Measurements from ENCODE around the gene TXNDC5. TPM values are rescaled to one million over a fixed set of nuclear protein-coding genes. Genes with fewer than 3 reads are reported as not detected.
"Not testable (repeated sequence)": the region's sequence is repeated elsewhere in the genome, so short reads cannot be mapped to it uniquely, and the experiment has no call there.

TXNDC5 gene
- total and polyA plus RNA-seq, 5 donors from 2014 or later, result 13.6 to 38.6 (median 26.2) TPM

- Histone ChIP-seq H3K4me1 (ENCODE audit: control insufficient read depth, insufficient read depth, low read length, poor library complexity, severe bottlenecking) (no peaks in the 10 kb centered on the region), H3K36me3 (ENCODE audit: control insufficient read depth, insufficient read depth, low read length) (peaks cover 60% of the 10 kb centered on the region), H3K4me3 (ENCODE audit: low read depth, low read length) (no peak overlapping the region), H3K27me3 (ENCODE audit: control insufficient read depth, insufficient read depth, low read length) (no peaks in the 10 kb centered on the region), H3K9me3 (ENCODE audit: control insufficient read depth in 2 of 2, low read length in 2 of 2) (no peaks in the 10 kb centered on the region), H3K27ac (ENCODE audit: insufficient read depth, low read length, poor library complexity, severe bottlenecking) (no peak overlapping the region)
- Mint-ChIP-seq H3K4me1 (no peaks in the 10 kb centered on the region), H3K27me3 (no peaks in the 10 kb centered on the region), H3K9me3 (no peaks in the 10 kb centered on the region), H3K4me3 (no peak overlapping the region), H3K36me3 (peaks cover 46% of the 10 kb centered on the region), H3K27ac (no peak overlapping the region)
- ATAC-seq (ENCODE audit: low read depth in 2 of 2) (no peak), DNase-seq (no peak)
Observed at GRCh38 chr6:7893342-7893741, 17.2 kb downstream of the TXNDC5 start.

- H3K27me3 ChIP-seq (ENCODE audit: control insufficient read depth, insufficient read depth, low read length); H3K4me3 Mint-ChIP-seq; DNase-seq; H3K27me3 Mint-ChIP-seq; H3K4me3 ChIP-seq (ENCODE audit: low read depth, low read length); H3K9me3 Mint-ChIP-seq; H3K9me3 ChIP-seq (ENCODE audit: control insufficient read depth in 2 of 2, low read length in 2 of 2); H3K4me1 Mint-ChIP-seq; H3K27ac Mint-ChIP-seq; ATAC-seq (ENCODE audit: low read depth in 2 of 2); H3K27ac ChIP-seq (ENCODE audit: insufficient read depth, low read length, poor library complexity, severe bottlenecking); H3K4me1 ChIP-seq (ENCODE audit: control insufficient read depth, insufficient read depth, low read length, poor library complexity, severe bottlenecking): not testable (repeated sequence)
- peaks cover 45% of the 10 kb centered on the region for H3K36me3 Mint-ChIP-seq
- H3K36me3 ChIP-seq (ENCODE audit: control insufficient read depth, insufficient read depth, low read length), result peaks cover 60% of the 10 kb centered on the region
Observed at GRCh38 chr6:7892367-7892766, 18.2 kb downstream of the TXNDC5 start.

DNA sequence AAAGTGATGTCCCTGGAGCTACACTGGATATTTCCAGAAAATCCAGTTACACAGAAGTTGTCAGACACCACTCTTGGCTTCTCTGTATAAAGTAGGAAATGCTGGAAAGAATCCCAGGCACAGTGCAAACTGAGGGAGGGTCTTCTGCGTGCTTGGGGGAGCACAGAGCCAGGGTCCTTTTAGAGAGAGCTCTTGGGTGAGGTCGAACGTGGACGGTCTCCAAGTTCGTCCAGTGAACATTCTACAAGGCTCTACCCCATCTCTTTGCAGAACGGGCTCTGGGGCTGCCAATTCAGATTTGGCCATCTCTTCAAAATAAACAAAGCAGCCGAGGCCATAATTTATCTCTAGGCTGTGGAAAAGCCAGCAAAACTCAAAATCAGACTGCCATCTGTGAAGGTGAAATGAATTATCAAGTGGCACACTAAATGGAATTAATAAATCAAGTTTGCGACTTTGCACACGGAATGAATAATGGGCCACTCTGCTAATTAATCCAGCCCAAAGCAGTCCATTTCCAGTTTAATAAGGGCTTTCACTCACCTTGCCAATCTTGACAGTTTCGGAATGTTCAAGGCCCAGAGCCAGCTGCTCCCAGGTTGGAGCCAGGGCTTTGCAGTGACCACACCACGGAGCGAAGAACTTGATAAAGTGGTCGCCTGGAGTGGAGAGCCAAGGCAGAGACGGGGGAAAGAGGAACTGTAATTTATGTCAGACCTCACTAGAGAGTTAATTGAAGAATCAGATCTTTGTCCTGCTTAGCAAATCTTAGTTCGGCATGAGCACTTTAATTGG lies 19.3 kb downstream of the TXNDC5 start:
- H3K4me3 Mint-ChIP-seq, result no peak overlapping the region
- DNase-seq (no peak), ATAC-seq (ENCODE audit: low read depth in 2 of 2) (no peak)
- no peaks in the 10 kb centered on the region for H3K4me1 Mint-ChIP-seq
- no peaks in the 10 kb centered on the region for H3K27me3 Mint-ChIP-seq
- H3K36me3 Mint-ChIP-seq, result peaks cover 46% of the 10 kb centered on the region
- H3K9me3 Mint-ChIP-seq, result no peaks in the 10 kb centered on the region
- no peaks in the 10 kb centered on the region for H3K9me3 ChIP-seq (ENCODE audit: control insufficient read depth in 2 of 2, low read length in 2 of 2)
- no peak overlapping the region for H3K27ac ChIP-seq (ENCODE audit: insufficient read depth, low read length, poor library complexity, severe bottlenecking)
- no peak overlapping the region for H3K4me3 ChIP-seq (ENCODE audit: low read depth, low read length)
- no peaks in the 10 kb centered on the region for H3K4me1 ChIP-seq (ENCODE audit: control insufficient read depth, insufficient read depth, low read length, poor library complexity, severe bottlenecking)
- no peaks in the 10 kb centered on the region for H3K27me3 ChIP-seq (ENCODE audit: control insufficient read depth, insufficient read depth, low read length)
- no peak overlapping the region for H3K27ac Mint-ChIP-seq
- peaks cover 56% of the 10 kb centered on the region for H3K36me3 ChIP-seq (ENCODE audit: control insufficient read depth, insufficient read depth, low read length)

DNA sequence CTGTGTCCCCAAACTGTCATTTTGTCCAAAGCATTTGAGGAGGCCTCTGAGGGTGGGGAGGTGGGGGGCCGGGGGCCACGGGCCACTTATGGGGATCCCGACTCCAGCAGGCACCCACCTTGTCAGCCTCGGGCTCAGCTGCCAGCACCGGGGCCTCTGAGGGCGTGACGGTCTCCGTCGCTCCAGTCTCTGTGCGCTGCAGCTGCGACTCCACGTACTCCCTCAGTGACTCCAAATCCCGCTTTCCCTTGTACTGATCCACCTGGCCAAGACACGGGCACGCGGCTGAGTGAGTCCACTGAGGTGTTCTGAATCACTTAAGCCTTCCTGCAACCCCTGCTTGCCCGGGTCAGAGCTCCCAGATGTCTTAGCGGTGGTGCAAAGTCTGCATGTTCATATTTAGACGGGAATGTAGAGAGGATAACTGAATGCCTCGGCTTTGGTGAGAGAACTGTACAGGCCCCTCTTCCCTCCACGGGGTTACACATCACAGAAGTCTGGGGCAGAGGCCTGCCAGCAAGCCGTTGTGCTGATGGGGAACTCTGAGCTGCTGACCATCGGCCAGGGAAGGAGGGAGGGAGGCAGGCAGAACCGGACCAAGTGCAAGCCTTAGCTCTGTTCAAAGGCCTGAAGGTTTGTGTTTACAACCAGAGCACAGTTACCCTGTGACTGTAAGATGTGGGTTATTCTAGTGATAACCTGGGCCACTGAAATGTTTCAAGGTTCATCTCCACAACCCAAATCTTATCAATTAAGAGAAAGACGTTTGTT lies 21.8 kb downstream of the TXNDC5 start:
- no peak overlapping the region for H3K27ac ChIP-seq (ENCODE audit: insufficient read depth, low read length, poor library complexity, severe bottlenecking)
- H3K9me3 Mint-ChIP-seq, result no peaks in the 10 kb centered on the region
- no peaks in the 10 kb centered on the region for H3K4me1 ChIP-seq (ENCODE audit: control insufficient read depth, insufficient read depth, low read length, poor library complexity, severe bottlenecking)
- H3K27me3 ChIP-seq (ENCODE audit: control insufficient read depth, insufficient read depth, low read length), result no peaks in the 10 kb centered on the region
- H3K27me3 Mint-ChIP-seq, result no peaks in the 10 kb centered on the region
- ATAC-seq (ENCODE audit: low read depth in 2 of 2) (no peak), DNase-seq (no peak)
- peaks cover 62% of the 10 kb centered on the region for H3K36me3 Mint-ChIP-seq
- H3K36me3 ChIP-seq (ENCODE audit: control insufficient read depth, insufficient read depth, low read length), result peaks cover 63% of the 10 kb centered on the region
- H3K27ac Mint-ChIP-seq, result peak overlapping the region in 1 of 3 donors; percentile 2
- no peak overlapping the region for H3K4me3 ChIP-seq (ENCODE audit: low read depth, low read length)
- H3K4me3 Mint-ChIP-seq, result no peak overlapping the region
- H3K9me3 ChIP-seq (ENCODE audit: control insufficient read depth in 2 of 2, low read length in 2 of 2), result no peaks in the 10 kb centered on the region
- H3K4me1 Mint-ChIP-seq, result no peaks in the 10 kb centered on the region

DNA sequence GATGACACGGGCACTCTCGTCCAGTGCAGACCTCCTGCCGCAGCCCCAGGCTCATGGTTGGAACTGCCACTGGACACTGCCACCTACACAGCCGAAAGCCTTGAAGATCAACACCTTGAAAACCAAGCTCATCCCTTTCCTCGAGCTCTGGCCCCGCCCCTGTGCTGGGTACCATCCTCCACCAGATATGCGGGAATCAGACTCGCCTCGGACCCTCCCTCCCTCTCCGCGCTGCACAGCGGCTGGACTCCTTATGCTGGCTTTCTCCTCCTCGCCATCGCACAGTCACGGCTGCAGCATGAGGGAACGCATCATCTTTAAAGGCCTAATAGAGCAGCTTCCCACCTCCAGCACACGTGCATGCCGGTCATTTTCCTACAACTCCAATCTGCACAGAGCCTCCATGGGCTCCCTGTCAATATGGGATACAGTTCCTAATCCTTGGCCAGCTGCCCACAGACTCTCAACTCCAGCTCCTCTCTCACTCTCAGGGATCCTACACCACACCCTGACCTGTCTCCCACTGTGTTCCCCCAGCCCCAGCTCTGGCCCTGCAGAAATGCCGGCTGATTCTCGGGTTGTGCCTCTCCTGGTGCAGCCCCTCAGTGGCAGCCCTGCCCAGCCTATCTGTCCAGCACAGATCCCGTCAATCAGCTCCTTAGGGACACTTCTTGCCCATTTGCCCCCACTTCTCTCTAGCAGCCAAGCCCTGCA lies 23.2 kb downstream of the TXNDC5 start:
- no peak overlapping the region for H3K4me3 ChIP-seq (ENCODE audit: low read depth, low read length)
- DNase-seq (no peak), ATAC-seq (ENCODE audit: low read depth in 2 of 2) (no peak)
- H3K36me3 Mint-ChIP-seq, result peaks cover 70% of the 10 kb centered on the region
- H3K4me3 Mint-ChIP-seq, result peak overlapping the region in 1 of 4 donors; percentile 54
- no peaks in the 10 kb centered on the region for H3K27me3 ChIP-seq (ENCODE audit: control insufficient read depth, insufficient read depth, low read length)
- no peaks in the 10 kb centered on the region for H3K9me3 ChIP-seq (ENCODE audit: control insufficient read depth in 2 of 2, low read length in 2 of 2)
- no peak overlapping the region for H3K27ac ChIP-seq (ENCODE audit: insufficient read depth, low read length, poor library complexity, severe bottlenecking)
- no peaks in the 10 kb centered on the region for H3K4me1 Mint-ChIP-seq
- H3K27ac Mint-ChIP-seq, result peak overlapping the region in 1 of 3 donors; percentile 63
- no peaks in the 10 kb centered on the region for H3K9me3 Mint-ChIP-seq
- H3K4me1 ChIP-seq (ENCODE audit: control insufficient read depth, insufficient read depth, low read length, poor library complexity, severe bottlenecking), result no peaks in the 10 kb centered on the region
- H3K36me3 ChIP-seq (ENCODE audit: control insufficient read depth, insufficient read depth, low read length), result peaks cover 69% of the 10 kb centered on the region
- H3K27me3 Mint-ChIP-seq, result no peaks in the 10 kb centered on the region

DNA sequence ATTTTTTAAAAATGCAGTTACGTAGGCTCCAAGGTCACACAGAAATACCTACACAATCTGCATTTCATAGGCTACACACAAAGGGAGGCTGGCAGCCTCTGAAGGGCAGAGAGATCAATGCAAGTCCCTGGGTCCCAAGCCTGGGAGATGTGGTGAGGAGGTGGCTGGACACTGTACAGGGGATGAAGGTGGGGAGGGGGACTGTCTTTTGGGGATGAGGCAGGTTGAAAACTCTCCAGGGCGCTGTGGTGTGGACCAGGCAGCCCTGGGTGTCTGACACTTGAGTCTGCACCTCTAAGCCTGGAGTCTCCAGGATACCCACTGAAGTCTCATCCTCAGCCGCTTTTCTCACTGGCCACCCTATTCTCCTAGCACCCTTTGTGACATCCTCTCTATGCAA lies 24.5 kb downstream of the TXNDC5 start:
- H3K4me3 Mint-ChIP-seq, result no peak overlapping the region
- Histone ChIP-seq H3K4me3 (ENCODE audit: low read depth, low read length) (no peak overlapping the region), H3K27me3 (ENCODE audit: control insufficient read depth, insufficient read depth, low read length) (no peaks in the 10 kb centered on the region), H3K4me1 (ENCODE audit: control insufficient read depth, insufficient read depth, low read length, poor library complexity, severe bottlenecking) (no peaks in the 10 kb centered on the region), H3K36me3 (ENCODE audit: control insufficient read depth, insufficient read depth, low read length) (peaks cover 75% of the 10 kb centered on the region), H3K27ac (ENCODE audit: insufficient read depth, low read length, poor library complexity, severe bottlenecking) (no peak overlapping the region), H3K9me3 (ENCODE audit: control insufficient read depth in 2 of 2, low read length in 2 of 2) (no peaks in the 10 kb centered on the region)
- H3K27ac Mint-ChIP-seq, result peak overlapping the region in 2 of 3 donors; percentile 73
- H3K4me1 Mint-ChIP-seq, result no peaks in the 10 kb centered on the region
- no peaks in the 10 kb centered on the region for H3K27me3 Mint-ChIP-seq
- ATAC-seq (ENCODE audit: low read depth in 2 of 2) (no peak), DNase-seq (no peak)
- peaks cover 71% of the 10 kb centered on the region for H3K36me3 Mint-ChIP-seq
- no peaks in the 10 kb centered on the region for H3K9me3 Mint-ChIP-seq

DNA sequence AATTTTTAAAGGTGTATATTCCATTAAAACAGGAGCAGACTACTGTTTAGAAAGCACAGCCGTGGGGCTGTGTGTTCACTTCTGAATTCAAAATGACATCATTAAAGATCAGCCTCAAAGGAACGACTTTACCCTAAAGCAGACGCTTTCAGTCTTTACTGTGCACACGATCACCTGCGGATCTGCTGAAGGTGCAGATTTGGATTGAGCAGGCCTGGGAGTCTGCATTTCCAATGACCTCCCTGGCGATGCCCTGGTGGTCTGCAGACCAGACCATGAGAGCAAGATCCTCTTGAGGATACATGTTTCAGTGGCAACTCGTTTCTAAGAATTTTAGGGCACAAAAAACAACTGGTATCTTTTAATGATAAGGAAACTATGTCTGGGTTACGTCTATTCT lies 27.2 kb downstream of the TXNDC5 start:
- Histone ChIP-seq H3K27ac (ENCODE audit: insufficient read depth, low read length, poor library complexity, severe bottlenecking) (no peak overlapping the region), H3K36me3 (ENCODE audit: control insufficient read depth, insufficient read depth, low read length) (peaks cover 65% of the 10 kb centered on the region), H3K4me3 (ENCODE audit: low read depth, low read length) (no peak overlapping the region), H3K9me3 (ENCODE audit: control insufficient read depth in 2 of 2, low read length in 2 of 2) (no peaks in the 10 kb centered on the region), H3K4me1 (ENCODE audit: control insufficient read depth, insufficient read depth, low read length, poor library complexity, severe bottlenecking) (no peaks in the 10 kb centered on the region), H3K27me3 (ENCODE audit: control insufficient read depth, insufficient read depth, low read length) (no peaks in the 10 kb centered on the region)
- Mint-ChIP-seq H3K9me3 (no peaks in the 10 kb centered on the region), H3K4me1 (no peaks in the 10 kb centered on the region), H3K27ac (no peak overlapping the region), H3K36me3 (peaks cover 62% of the 10 kb centered on the region), H3K4me3 (no peak overlapping the region), H3K27me3 (no peaks in the 10 kb centered on the region)
- ATAC-seq (ENCODE audit: low read depth in 2 of 2), result no peak
- DNase-seq, result no peak

Measured in CD4-positive, CD25-positive, alpha-beta regulatory T cell (primary cell).